Measurements from ENCODE around the gene FABP1.

FABP1 gene

GRCh38 chr2:88085602-88086001 lies 42.3 kb downstream of the FABP1 start (continued):
- no peak for TF ChIP-seq ZNF621 (tag by site-specific recombination; IDR thresholded peaks at IDR 0.05)
- TF ChIP-seq ZSCAN30 (tag by site-specific recombination; IDR thresholded peaks at IDR 0.05), result no peak

- H3K36me3 ChIP-seq (ENCODE audit: control insufficient read depth in 2 of 2, insufficient read depth in 1 of 2, low read length in 2 of 2), result no peaks in the 10 kb centered on the region
- no peak overlapping the region for H3K27ac ChIP-seq (ENCODE audit: extremely low read depth, low read depth, low read length)
- CTCF ChIA-PET, result interaction anchor here (1.0 to 2.4 kb wide), 2 partner anchors 25 to 75 kb away, joined by 3 to 17 read pairs; no protein-coding TSS in a partner anchor
- H3K4me3 ChIP-seq (ENCODE audit: low read depth, low read length), result no peak overlapping the region
- H3K9me3 ChIP-seq (ENCODE audit: control insufficient read depth, insufficient read depth, low read depth, low read length), result no peaks in the 10 kb centered on the region
- H3K4me1 ChIP-seq (ENCODE audit: control insufficient read depth, insufficient read depth, low read length), result no peaks in the 10 kb centered on the region
- TF ChIP-seq, protein P1, sequence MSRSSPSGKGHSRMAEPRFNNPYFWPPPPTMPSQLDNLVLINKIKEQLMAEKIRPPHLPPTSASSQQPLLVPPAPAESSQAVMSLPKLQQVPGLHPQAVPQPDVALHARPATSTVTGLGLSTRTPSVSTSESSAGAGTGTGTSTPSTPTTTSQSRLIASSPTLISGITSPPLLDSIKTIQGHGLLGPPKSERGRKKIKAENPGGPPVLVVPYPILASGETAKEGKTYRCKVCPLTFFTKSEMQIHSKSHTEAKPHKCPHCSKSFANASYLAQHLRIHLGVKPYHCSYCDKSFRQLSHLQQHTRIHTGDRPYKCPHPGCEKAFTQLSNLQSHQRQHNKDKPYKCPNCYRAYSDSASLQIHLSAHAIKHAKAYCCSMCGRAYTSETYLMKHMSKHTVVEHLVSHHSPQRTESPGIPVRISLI (tag by site-specific recombination; IDR thresholded peaks at IDR 0.05), result no peak
- no peak for TF ChIP-seq ZSCAN30 (tag by site-specific recombination; IDR thresholded peaks at IDR 0.05)
- TF ChIP-seq ZNF521 (tag by site-specific recombination; IDR thresholded peaks at IDR 0.05), result no peak
- POLR2A ChIA-PET, result no interaction called here
Observed at GRCh38 chr2:88085099-88085498, 42.8 kb downstream of the FABP1 start.

GRCh38 chr2:88082781-88083180 lies 45.1 kb downstream of the FABP1 start:
- CTCF ChIA-PET, result interaction anchor here (0.6 to 1.8 kb wide), 2 partner anchors 22 to 464 kb away, joined by 3 to 9 read pairs; no protein-coding TSS in a partner anchor
- POLR2A ChIA-PET, result no interaction called here

More at GRCh38 chr2:88082781-88083180, 45.1 kb downstream of the FABP1 start:
- TF ChIP-seq ZNF670 (tag by site-specific recombination; IDR thresholded peaks at IDR 0.05; ENCODE audit: low read depth) (no peak), GLI2 (tag by site-specific recombination; IDR thresholded peaks at IDR 0.05; ENCODE audit: borderline replicate concordance, low read depth) (no peak), ZNF223 (tag by site-specific recombination; IDR thresholded peaks at IDR 0.05) (no peak), ZBTB17 (tag by site-specific recombination; IDR thresholded peaks at IDR 0.05) (no peak), ZNF529 (tag by site-specific recombination; IDR thresholded peaks at IDR 0.05; ENCODE audit: insufficient replicate concordance) (no peak), IKZF3 (tag by site-specific recombination; IDR thresholded peaks at IDR 0.05) (no peak), ZNF148 (tag by site-specific recombination; IDR thresholded peaks at IDR 0.05; ENCODE audit: borderline replicate concordance) (no peak), SP2 (tag by site-specific recombination; IDR thresholded peaks at IDR 0.05) (no peak), ZBTB11 (tag by site-specific recombination; conservative IDR thresholded peaks at IDR 0.05; ENCODE audit: low read depth) (no peak), ZNF645 (tag by site-specific recombination; IDR thresholded peaks at IDR 0.05) (no peak), ZNF404 (tag by site-specific recombination; IDR thresholded peaks at IDR 0.05) (no peak), SALL2 (tag by site-specific recombination; IDR thresholded peaks at IDR 0.05; ENCODE audit: borderline replicate concordance) (no peak), ZNF76 (tag by site-specific recombination; IDR thresholded peaks at IDR 0.05; ENCODE audit: borderline replicate concordance, low read depth) (no peak)
- TF ChIP-seq, protein P2, sequence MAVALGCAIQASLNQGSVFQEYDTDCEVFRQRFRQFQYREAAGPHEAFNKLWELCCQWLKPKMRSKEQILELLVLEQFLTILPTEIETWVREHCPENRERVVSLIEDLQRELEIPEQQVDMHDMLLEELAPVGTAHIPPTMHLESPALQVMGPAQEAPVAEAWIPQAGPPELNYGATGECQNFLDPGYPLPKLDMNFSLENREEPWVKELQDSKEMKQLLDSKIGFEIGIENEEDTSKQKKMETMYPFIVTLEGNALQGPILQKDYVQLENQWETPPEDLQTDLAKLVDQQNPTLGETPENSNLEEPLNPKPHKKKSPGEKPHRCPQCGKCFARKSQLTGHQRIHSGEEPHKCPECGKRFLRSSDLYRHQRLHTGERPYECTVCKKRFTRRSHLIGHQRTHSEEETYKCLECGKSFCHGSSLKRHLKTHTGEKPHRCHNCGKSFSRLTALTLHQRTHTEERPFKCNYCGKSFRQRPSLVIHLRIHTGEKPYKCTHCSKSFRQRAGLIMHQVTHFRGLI (tag by site-specific recombination; IDR thresholded peaks at IDR 0.05), result no peak
- H3K9me3 ChIP-seq (ENCODE audit: control insufficient read depth, insufficient read depth, low read depth, low read length), result no peaks in the 10 kb centered on the region
- no peaks in the 10 kb centered on the region for H3K4me1 ChIP-seq (ENCODE audit: control insufficient read depth, insufficient read depth, low read length)
- no peaks in the 10 kb centered on the region for H3K36me3 ChIP-seq (ENCODE audit: control insufficient read depth in 2 of 2, insufficient read depth in 1 of 2, low read length in 2 of 2)
- no peak overlapping the region for H3K27ac ChIP-seq (ENCODE audit: extremely low read depth, low read depth, low read length)
- H3K4me3 ChIP-seq (ENCODE audit: low read depth, low read length), result no peak overlapping the region
